Stimulated activated naive CD4-positive, alpha-beta T cell (primary cell): Measurements from ENCODE around the gene CYP11A1.
"Not testable (repeated sequence)": the region's sequence is repeated elsewhere in the genome, so short reads cannot be mapped to it uniquely, and the experiment has no call there.

Source experiments
- DNase-seq, 6 experiments: peaks; one replicate each; lab custom pipeline; 2025; lab: John Stamatoyannopoulos, UW

CYP11A1 gene

DNA sequence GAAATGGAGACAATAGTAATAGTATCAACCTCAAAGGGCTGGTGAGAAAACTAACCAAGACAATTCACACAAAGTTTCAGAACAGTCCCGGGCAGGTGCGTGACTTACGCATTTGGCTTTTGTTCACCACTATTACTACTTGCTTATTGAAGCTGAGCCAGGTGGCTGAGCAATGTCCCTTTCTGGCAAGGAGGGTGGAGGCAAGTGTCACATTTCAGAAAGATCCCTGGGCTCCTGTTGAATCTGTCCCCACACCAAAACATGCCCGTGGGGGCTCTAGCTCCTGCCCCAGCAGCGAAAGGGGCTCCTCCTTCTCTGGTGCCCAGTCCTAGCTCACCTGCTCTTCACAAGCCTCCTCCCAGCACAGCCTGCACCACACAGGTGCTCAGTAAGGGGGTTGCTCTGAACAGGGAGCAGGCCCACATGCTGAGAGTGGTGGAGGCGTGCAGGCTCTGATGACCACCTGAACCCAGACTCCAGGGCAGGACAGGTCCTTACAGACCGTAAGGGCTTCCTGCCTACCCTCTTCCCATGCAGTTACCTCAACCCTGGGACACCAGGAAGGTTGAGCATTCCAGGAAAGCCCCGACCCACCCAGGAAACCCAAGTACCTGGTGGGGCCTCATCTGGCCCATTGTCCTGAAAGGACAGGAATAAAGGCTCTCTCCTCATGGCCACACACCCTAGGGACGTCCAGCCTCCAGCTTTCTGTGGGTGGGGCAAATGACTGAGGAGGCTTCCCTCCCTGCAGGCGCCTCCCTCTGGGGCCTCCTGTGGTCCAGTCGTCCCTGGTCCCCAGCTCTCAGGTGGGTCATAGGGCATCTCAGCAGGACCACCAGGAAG, 33.7 kb upstream of the CYP11A1 start:
- no peak for DNase-seq

DNA sequence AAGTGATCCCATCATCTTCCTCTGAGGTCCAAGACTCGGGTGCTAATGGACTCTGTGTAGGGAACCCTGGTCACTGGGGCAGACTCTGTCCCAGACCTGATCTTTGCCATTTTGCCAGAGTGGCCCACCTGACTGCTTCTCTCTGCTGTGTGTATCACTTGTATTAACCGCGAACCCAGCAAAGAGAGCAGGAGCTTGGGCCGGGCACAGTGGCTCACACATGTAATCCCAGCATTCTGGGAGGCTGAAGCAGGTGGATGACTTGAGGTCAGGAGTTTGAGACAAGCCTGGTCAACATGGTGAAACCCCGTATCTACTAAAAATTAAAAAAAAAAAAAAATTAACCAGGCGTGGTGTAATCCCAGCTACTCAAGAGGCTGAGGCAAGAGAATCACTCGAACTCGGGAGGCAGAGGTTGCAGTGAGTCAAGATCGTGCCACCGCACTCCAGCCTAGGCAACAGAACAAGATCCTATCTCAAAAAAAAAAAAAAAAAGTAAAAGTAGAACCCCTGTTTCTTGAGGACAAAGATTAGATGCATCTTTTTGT, 32.9 kb upstream of the CYP11A1 start:
- DNase-seq, result no peak

DNA sequence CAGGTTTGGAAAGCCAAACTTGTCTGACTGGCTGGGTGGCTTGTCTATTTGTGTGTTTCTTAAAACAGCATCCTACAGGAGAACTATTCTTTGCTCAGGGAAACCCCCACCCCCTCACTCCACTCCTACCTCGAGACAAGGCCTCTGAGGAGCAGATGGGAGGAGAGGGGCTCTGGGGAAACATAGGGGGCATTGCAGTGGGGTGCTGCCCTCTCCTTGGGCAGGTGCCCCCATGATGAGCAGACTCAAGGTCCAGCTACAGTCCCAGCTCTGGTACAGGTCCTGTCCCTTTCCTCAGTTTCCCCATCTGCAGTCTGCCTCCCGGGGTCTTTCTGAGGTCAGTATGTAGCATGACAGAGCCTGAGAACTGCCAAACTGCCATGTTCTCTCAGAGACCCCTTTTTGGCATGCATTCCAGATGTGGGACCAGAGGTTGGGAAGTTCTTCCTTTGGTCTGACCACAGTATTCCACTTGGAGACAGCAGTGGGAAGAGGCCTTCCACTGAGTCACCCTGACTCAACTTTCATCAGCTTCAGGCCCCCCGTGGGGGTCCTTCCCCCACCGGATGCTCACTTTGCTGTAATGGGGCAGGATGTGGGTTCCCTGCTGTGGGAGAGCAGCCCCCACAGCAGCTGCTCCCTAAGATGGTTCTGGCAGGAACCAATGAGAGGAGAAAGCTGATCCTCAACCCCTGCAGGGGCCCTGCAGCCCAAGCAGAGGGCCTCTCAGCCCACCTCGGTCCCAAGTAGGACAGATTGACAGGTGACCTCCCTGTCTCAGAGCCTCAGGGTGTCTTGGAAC, 32.3 kb upstream of the CYP11A1 start:
- DNase-seq, result peak in 2 of 6 experiments; percentile 16 to 21

DNA sequence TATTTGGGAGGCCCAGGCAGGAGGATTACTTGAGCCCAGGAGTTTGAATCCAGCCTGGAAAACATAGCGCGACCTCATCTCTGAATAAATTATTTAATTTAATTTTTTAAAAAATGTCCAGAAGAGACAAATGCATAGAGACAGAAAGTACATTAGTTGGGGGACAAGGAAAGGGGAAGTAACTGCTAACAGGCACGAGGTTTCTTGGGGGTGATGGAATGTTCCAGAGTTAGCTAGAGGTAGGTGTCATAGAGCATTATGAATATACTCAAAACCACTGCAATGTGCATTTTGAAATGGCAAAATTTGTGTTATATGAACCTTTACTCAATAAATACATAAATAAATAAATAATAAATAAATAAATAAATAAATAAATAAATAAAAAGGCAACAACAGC, 31.7 kb upstream of the CYP11A1 start:
- DNase-seq, result no peak

DNA sequence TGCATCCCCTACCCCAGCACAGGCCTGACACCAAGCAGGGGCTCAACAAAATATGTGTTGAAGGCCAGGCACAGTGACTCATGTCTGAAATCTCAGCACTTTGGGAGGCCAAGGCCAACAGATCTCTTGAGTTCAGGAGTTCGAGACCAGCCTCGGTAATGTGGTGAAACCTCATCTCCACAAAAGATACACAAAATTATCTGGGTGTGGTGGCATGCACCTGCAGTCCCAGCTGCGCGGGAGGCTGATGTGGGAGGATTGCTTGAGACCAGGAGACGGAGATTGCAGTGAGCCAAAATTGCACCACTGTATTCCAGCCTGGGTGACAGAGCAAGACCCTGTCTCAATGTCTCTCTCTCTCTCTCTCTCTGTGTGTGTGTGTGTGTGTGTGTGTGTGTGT, 30.7 kb upstream of the CYP11A1 start:
- DNase-seq, result no peak

DNA sequence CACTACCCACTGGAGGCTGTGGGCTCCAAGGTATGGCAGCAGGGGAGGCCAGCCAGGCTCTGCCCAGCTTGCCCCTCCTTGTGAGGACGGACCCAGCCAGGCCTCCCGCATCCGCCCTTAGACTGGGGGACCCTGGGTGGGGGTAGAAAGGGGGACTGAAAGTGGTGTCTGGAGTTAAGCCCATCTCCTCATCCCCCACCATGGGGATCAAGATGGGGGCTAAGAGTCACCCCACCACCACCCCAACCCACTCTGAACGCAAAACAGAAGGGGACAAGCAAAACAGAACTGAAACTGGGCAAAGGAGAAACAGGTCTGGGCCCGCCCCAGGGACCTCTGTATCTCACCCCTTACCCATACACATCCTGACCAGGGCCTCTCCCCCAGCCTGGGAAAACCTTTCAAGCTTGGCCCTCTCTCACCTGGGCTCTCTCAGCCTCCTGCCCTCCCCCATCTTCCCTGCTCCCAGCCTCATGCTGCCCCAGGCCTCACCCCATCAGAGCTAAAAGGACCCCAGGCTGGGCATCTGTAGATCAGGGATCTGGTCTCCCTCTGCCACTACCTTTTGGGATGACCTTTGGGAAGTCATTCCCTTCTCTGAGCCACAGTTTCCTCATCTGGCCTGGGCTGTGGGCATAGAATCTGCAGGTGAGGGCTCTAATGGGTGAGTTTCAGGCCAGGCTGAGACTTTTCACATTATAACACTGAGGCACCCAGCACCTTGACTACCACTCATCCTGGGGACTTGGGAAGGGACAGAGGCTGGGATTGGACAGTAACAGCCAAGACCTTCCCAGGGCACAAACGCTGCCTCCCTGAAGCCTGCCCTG, 30.0 kb upstream of the CYP11A1 start:
- no peak for DNase-seq

DNA sequence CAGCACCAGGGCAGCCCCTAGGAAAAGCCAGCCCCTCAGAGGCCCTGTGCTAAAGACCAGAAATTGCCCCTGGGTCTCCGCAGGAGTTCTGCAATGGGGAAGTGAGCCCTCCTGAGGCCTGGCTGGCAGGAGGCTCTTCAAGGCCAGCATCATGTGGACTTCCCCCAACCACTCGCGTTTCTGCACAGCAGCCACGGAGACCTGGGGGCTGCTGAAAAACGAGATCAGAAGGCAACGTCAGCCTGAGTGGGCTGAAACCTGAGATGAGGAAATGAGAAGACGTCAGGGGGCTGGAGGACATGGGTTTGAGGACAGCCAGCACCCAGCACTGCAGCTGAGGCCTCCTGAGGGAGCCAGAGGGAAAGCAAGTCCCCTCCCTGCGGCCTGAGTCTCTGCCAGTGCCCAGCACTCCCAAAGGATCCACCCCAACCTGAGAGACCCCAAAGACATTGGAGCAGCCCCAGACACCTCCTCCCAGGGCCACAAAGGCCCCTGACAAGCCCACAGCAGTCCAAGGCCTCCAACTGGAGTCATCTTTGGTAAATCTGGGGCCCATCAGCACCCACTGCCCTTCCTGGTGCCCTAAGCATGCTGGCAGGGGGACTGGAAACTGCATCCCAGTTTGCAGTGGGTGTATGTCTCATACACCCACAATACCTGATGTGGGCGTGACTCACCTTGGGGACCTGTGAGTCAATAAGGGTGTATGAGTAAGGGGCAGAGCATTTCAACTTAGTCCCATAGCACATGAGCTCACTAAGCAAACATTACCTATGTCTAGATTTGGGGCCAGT, 29.2 kb upstream of the CYP11A1 start:
- DNase-seq, result no peak

DNA sequence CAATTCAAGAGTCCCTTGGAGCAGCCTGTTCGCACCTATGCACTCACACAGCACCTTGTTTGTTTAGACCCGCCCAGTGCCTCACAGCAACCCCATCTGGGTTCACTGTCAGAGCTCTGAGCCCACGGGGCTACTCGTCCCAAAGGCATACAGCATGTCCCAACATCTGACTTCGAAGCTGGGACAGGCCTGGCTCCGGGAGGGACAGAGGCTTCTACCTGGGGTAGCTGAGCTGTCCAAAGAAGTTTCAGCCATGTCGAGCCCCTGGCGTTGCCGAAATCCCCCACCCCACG, 28.6 kb upstream of the CYP11A1 start:
- no peak for DNase-seq

DNA sequence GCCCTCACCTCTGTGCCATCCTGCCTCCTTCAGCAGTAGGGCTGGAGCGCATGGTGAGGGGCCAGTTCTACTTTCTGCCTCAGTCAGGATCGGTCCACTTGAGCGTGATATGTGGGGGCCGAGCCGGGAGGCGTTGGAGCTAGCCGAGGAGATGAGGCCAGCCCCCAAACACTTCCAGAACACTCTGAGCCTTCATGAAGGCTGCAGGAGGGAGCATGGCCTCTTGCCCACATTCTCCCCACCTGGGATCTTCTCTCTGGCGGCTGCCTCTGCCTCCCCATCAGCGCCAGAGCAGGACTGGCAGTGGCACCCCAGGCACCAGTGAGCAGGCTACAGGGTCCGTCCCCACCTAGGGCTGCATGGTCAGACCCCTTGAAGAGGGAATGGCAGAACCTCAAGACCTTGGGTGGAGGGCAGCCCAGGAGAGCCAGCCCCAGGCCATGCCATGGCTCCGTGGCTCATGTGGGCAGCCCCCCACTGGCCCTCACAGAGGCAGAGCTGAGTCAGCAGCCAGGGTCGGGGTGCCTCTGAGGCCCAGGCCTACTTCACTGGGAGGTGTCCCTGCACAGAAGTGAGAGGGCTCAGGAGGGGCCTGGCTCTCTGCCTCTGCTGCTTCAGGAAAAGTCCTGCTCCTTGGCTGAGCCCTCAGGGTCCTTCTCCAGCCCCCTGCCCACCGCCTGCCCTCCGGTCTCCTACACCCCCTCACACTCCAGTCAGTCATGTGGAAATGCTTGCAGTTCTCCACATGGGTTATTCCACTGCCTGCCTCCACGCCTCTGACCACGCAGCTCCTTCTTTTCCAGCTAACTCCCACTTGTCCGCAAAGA, 28.1 kb upstream of the CYP11A1 start:
- no peak for DNase-seq

DNA sequence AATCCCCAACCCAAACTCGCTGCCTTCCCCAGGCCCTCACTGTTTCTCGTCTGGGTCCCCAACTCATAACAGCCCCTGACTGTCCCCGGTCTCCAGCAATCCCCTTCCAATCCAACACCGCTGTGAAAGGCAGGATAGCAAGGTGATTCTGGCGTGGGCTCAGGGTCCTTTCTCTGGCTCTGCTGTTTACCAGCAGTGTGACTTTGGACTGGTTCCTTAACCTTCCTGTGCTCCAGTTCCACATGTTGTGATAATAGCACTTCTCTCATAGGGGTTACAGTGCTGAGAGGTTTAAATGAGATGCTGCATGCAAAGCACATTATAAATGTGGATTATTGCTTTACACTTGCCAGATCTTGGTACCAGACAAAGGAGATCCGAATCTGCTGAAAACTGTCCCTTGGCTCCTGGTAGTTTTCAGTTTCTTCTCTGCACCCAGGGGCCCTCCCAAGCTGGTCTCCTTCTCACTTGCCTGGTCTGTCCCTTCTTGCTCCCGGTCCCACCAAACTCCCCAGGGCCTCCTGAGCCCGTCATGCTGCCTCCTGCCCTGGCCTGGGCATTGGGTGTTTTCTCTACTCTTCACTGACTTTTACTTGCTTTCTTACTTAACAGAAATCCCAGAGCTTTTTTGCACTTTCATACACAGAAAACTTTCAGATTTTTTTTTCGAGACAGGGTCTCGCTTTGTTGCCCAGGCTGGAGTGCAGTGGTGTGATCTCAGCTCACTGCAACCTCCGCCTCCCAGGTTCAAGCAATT, 26.8 kb upstream of the CYP11A1 start:
- no peak for DNase-seq

DNA sequence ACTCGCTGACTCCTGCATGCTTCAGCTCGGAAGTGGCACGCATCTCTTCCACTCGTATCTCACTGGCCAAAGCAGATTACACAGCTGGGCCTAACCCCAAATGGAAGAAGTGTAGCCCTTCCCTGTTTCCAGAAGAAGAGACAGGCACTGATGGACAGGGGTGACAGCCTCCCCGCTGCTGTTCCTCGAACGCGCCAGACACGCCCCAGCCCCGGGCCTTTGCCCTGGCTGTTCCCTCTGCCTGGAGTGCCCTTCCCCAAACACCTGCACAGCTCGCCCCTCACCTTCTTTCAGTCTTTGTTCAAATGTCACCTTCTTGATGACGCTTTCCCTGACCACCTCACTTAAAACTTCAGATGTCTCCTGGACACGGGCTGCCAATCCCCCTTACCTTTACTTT, 26.0 kb upstream of the CYP11A1 start:
- DNase-seq, result no peak

DNA sequence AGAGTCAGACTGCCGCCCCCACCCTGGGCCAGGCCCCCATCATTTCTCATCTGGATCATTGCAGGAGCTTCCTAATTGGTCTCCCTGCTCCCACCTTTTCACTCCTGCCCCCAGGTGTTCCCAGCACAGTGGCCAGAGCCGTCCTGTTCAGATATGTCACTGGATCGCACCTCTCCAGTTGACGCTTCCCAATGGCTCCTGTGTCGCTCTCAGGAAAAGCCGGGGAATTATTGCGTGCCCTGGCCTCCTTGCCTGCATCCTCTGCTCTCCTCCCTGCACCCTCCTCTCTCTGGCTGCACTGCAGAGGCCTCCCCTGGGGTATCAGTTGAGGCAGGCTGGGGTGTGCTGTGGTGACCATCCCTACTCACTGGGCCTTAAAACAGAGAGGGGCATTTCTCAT, 25.5 kb upstream of the CYP11A1 start:
- DNase-seq, result no peak

DNA sequence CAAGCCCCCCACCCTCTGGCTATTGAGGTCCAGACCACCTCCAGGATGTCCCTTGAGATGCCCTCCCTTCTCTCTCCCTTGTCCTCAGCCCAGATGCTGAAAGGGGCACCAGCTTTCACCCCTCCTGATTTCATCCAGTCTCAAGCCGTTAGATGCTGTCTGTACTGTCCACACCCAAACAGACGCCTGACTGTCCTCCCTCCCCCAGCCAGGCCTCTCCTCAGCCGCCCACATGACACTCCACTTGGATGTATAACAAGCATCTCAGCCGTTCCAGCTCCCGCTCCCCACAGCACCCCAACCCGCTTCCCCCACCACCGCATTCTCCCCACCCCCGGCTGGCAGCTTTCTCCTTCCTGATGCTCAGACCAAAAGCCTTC, 25.0 kb upstream of the CYP11A1 start:
- DNase-seq, result no peak

DNA sequence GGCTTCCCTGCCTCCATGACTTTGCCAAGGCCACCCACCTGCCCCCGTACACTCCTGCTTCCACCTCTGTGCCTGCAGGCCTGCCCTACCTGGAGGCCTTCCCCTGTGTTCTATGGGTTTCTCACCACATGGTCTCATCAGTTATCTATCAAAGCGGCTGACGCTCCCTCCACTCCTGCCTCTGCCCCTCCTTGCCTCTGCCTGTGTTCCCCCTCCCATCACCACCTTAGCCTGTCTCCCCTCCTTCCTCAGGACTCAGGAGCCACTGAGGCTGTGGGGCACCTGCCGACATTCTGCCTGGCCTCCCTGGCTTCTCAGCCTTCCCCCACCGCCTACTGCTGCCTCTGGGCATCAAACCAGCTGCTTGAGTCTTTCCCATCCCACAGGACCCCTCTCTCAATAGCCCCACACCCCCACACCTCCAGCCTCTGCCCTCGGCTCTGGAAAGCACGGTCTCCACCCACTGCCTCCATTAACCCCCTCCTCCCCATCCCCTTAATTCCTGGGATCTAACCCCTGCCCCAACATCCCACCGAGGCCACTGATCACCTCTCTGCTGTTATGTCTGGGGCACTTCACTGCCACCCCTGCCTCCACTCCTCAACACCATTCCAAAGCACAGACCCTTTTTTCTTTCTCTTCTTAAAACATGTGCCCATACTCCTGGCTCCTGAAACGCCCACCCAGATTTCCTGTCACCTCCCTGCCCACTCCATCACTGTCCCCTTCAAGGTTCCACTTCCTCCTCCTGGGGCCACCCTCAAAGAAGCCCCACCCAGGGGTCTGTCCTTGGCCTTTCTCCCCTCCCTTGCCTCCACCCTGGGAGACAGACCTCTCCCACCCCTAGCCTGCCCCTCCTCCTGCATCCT, 24.4 kb upstream of the CYP11A1 start:
- DNase-seq, result no peak

DNA sequence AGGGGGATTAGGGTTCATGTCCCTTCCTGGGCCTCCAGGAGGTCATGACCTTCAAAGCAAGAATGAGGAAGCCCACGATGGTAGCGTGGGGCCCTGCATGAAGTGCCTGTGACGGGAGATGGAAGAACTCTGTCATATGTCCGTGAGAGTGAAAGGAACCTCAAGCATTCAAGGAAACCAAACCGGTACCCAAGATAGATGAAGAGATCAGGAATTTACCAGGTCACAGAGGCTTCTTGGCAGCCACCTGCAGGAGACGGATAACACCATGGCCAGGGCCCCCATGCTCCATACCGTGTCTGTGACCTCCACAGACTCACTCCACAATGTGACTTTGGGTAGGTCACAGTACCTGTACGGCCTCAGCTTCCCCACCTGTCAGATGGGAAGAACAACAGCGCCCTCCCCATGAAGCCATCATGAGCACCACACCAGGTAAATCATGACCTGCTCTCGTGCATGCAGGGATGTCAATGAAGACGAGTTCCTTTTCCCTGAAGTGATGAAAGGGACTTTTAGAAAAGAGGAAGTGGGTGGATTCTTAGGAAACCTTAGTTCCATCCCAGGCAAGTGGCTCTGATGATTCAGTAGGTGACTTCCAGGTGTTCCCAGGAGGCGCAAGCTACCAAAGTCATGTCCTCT, 23.3 kb upstream of the CYP11A1 start:
- no peak for DNase-seq

DNA sequence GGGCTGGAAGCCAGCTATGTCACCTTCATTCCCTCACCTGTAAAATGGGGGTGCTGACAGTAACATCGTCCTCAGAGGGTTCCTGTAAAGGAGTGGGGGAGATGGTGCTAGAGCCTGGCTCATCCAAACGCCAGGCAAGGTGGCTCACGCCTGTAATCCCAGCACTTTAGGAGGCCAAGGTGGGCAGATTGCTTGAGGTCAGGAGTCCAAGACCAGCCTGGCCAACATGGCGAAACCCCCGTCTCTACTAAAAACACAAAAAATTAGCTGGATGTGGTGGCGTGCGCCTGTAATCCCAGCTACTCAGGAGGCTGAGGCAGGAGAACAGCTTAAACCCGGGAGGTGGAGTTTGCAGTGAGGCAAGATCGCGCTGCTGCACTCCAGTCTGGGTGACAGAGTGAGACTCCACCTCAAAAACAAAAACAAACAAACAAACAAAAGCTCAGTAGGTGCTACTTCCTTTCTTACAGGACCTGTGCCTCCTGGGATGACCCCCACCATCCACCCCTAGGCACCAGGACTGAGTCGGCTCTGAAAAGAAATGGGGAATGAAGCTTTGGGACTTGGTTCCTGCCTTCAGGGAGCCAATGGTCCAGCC, 22.7 kb upstream of the CYP11A1 start:
- not testable (repeated sequence) for DNase-seq

DNA sequence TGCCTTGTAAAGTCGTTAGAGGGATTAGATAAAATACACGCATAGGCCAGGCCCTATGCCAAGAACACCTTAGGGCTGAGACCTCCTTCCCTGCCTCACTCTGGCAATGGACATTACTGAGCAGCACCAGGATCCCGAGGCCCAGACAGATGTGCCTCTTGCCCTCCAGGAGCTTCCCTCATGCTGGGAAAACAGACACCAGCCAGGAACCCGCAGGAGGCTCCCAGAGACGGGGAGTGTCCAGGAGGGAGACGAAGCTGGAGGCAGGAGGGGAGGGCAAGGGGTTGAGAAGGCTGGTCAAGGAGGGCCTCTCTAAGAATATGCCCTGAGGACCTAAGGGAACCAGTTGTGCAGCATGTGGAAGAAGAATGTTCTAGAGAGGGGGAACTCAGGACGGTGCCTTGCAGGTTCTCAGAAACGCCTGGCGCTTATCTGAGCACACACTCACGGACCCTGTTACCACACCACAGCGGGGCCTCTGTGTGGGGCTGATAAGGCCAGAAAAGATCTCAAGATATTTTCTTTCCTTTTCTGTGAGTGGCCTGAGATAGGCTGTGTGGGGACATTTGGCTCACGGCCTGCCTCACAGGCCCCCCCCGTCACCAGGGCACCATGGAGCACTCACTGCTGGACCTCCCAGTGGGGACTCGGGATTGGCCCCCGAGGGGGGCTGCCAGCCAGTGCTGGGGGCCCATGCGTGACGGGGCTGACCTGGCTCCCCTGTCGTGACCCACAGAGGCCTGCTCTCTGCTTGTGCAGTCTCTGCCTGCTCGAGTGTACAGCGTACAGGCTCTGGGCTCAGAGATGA, 22.0 kb upstream of the CYP11A1 start:
- DNase-seq, result no peak
